ENCODE measurements around the gene USP6. TPM values are rescaled to one million over a fixed set of nuclear protein-coding genes. Genes with fewer than 3 reads are reported as not detected.

The USP6 gene
- total RNA-seq = not detected

DNA sequence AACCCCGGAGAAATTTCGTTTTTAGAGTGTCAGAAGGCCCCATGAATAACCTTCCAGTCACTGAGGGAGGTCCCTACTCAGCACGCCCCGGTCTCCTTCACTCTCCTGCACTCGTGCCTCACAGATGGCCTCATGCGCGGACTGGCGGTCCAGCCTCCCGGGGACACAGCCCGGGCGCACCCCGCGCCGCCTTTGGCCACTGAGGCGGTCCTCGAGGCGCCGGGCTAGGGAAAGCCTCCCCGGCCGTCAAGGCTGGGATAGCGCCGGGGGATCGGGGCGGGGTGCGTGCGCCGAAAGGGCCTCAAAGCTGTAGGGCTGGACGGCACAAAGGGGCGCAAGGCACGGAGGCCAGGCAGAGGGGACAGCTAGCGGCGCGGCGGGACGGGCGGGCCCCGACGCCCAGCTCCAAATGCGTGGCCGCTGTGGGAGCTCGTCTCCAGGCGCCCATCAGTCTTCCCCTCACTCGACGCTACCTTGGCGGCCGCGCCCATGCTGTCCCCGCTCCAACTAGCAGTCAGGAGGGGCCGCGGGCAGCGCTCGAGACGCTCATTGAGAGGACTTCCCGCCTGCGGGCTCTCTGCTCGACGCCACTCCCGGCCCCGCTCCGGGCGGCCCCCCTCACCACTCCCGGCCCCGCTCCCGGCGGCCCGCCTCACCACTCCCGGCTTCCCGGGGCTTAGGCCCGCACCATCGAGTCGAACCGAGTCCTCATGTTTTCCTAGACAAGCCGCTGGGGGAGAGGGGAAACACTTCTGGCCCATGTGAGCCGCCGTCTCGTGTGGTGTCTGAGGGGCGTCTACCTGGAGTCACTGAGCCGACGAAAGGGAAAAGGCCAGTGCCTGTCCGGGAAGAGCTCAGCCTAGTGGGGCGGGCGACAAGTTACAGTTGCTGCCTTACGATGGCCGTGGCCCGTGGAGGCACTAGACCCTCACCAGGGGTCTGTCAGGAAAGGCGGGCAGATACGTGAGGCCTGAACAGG lies at the start of gene USP6:
TSS of gene USP6 (plus strand) at position 360 of the 979 bp plus-strand sequence. CDS start 14,336 bp downstream, outside the sequence.

DNA sequence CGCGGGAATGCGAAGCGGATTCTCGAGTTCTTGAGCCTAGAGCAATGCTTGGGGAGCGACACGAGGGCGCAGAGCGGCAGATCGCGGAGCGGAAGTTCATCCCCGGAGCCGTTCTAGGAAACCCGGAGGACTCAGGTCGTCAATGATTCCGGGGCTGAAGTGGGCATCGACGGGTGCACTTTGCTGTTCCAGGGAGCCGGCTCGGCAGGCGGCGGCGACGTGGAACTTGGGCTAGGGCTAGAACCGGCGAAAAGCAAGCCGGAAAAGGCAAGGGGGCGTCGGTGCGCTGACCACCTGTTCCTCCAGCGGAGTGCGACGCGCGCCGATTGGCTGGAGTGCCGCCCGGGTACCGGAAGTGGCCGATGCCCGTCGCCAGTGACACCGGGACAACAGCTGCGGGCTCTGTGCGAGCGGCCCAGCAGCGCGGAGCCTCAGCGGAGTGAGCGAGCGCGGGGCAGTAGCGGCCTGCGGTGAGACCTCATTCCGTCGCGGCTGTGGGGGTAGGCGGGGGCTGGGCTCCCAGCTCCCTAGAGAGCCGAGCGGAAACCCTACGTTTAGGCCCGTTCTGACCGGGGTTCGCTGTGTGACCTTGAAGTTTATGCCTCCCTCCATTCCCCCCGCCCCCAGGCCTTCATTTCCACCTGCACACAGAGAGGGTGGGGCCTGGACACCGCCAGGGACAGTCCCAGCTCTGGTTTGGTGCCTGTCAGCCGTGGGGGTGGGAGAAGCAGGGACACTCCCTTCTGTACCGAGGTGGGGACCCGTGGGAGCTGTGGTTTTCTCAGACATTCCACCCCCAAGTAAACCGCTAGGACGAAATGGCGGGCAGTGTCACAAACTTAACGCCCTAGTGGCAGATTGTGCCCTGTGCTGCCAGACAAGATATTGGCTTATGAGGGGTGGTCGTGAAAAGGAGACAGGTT lies 37.5 kb upstream of the USP6 start, which contains the start of gene ZFP3:
TSS of gene ZFP3 (plus strand) at position 362 of the 923 bp plus-strand sequence. CDS start 13,038 bp downstream, outside the sequence.

DNA sequence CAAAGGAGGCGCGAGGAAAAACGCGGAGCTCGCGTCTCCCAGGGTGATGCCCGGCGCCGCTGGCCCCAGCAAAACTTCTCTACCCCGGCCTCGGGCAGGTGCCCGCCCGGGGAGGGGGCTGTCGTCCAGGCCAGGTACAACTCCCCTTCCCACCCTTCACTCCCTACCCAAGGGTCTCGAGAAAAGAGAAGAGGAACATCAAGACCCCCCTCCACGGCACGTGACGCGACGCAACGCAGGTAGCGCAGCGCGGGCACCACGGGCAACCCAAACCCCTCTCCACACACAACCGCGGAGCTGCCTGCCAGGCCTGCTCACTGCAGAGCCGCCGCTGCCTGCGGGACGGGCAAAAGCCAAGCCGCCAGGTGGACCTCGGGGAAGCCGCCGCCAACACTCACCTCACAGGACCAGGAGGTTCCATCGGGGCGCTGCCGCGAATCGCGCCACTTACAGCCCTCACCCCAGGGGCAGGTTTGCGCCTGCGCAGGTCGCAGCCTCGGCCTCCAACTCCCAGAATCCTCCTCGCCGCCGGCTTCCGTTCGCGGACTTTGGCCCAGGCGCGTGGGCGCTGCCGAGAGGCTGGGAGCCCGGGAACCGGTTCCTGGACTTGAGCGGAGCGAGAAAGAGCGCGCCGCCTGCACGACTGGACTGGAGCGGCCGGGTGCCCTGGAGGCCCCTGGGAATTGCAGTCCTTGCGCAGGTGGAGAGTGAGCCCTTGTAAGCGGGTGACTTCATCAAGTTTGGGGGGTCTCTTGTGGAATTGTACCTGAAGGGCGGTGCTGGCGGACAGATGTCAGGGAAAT lies 4.2 kb upstream of the USP6 start, which contains the start of gene ZNF232:
TSS of gene ZNF232 (minus strand) at position 477 of the 803 bp plus-strand sequence. CDS start at position 421, 56 bp downstream.

DNA sequence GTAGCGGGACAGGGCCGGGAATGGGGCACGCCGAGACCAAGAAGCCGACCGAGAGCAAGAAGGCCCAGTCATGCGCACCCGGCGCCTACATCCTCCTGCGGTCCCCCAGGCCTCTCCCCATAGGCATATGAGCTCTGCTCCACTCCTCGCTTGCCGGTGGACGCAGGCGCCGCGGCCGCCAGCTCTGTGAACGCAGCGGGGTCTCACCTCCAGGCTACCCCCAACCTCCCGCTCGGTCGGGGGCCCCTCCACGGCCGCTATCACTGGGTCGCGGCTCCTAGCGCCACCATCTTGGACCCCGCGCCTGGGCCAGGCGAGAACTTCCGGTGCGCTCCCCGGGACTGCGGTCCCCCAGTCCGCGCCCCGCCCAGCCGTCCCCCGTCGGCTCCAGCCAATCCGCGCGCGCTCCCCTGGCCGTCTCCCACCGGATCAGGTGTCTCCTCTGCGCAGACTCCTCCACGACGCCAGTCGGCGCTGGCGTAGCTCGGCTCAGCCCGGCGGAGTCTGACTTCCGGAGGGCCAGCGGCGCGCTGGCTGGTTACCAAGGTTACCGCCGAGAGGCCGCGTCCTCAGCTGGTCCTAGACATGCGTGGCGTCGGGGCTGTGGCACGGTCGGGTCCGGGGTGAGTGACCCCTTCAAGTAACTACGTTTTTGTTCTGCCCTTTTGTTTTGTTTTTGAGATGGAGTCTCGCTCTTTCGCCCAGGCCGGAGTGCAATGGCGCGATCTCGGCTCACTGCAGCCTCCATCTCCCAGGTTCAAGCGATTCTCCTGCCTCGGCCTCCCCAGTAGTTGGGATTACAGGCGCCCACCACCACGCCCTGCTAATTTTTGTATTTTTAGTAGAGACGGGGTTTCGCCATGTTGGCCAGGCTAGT lies 75.9 kb downstream of the USP6 start, which contains the start of gene ZNF594:
TSS of gene ZNF594 (minus strand) at position 328 of the 877 bp plus-strand sequence. CDS start 7,612 bp downstream, outside the sequence.

Small RNA genes within 50 kb of the gene (small RNA-seq; reads per million reads assigned to genes)
- gene AC012146.4 = 0 reads per million in 2 donors

Other genes with a start within 250 kb of the USP6 start
- gene C17orf107, start 216.5 kb upstream of the USP6 start, total RNA-seq = under 1 TPM in 1 of 2 donors, not detected in 1; 0.69 TPM
- gene CHRNE, start 212.9 kb upstream of the USP6 start, total RNA-seq = under 1 TPM in 1 of 2 donors, not detected in 1; 0.69 TPM
- gene GP1BA, start 183.8 kb upstream of the USP6 start, total RNA-seq = not detected
- 100 to 1,000 TPM in 1 of 2 donors, 10 to 100 TPM in 1; 92.9 to 111 TPM for gene SLC25A11, start 176.0 kb upstream of the USP6 start, total RNA-seq
- gene RNF167, start 175.8 kb upstream of the USP6 start, total RNA-seq = 10 to 100 TPM; 32.0 to 42.0 TPM
- gene PFN1, start 167.5 kb upstream of the USP6 start, total RNA-seq = 100 to 1,000 TPM; 444 to 707 TPM
- 1 to 10 TPM; 2.7 to 5.5 TPM for gene ENO3, start 164.9 kb upstream of the USP6 start, total RNA-seq
- gene SPAG7, start 148.2 kb upstream of the USP6 start, total RNA-seq = 10 to 100 TPM; 22.4 to 30.0 TPM
- 10 to 100 TPM in 1 of 2 donors, 1 to 10 TPM in 1; 9.0 to 20.0 TPM for gene CAMTA2, start 128.4 kb upstream of the USP6 start, total RNA-seq
- gene INCA1, start 118.5 kb upstream of the USP6 start, total RNA-seq = under 1 TPM; under 0.01 to 0.69 TPM
- 10 to 100 TPM; 25.1 to 29.6 TPM for gene KIF1C, start 118.1 kb upstream of the USP6 start, total RNA-seq
- not detected for gene SLC52A1, start 80.6 kb upstream of the USP6 start, total RNA-seq
- 1 to 10 TPM in 1 of 2 donors, under 1 TPM in 1; 0.67 to 1.7 TPM for gene ZFP3, start 37.6 kb upstream of the USP6 start, total RNA-seq
- gene ZNF232, start 4.2 kb upstream of the USP6 start, total RNA-seq = 1 to 10 TPM; 5.2 to 8.7 TPM
- gene ZNF594, start 75.8 kb downstream of the USP6 start, total RNA-seq = 10 to 100 TPM; 11.4 to 14.3 TPM
- gene SCIMP, start 118.8 kb downstream of the USP6 start, total RNA-seq = not detected
- gene RABEP1, start 166.3 kb downstream of the USP6 start, total RNA-seq = 10 to 100 TPM; 35.4 to 35.6 TPM

Data from melanocyte of skin (primary cell).